PC-9 (cell line): ENCODE results near the gene UNCX. TPM values are rescaled to one million over a fixed set of nuclear protein-coding genes. Genes with fewer than 3 reads are reported as not detected.
"Not testable (repeated sequence)": the region's sequence is repeated elsewhere in the genome, so short reads cannot be mapped to it uniquely, and the experiment has no call there.

Source experiments
- BruUV-seq: library from RNA; stranded (reverse); fragments of 400-500 nt; replicated peaks from 2 replicates; lab custom pipeline; 2021; lab: Mats Ljungman, UMichigan
- CTCF ChIA-PET: fragments of 300-600 bp; sonication (Branson Sonifier 250); formaldehyde crosslinking; loops from one replicate; lab custom pipeline; 2022; ENCODE audit warnings: antibody characterized with exemption; lab: Charles Lee
- POLR2A ChIA-PET: fragments of 300-600 bp; sonication (Branson Sonifier 250); formaldehyde crosslinking; loops from one replicate; lab custom pipeline; 2022; ENCODE audit warnings: antibody characterized with exemption; ENCODE audit not compliant: unreplicated experiment; lab: Charles Lee
- DNase-seq, 2 experiments: peaks; one replicate each; pipeline versions ENCODE4 v3.0.0 to v3.0.0-alpha.2; 2015 to 2022; ENCODE audit warnings: mixed read lengths in 1 of 2
- H2AFZ ChIP-seq: fragments of 200-600 bp; sonication (generic); 2 replicates; pipeline ENCODE4 v1.8.1; 2017; ENCODE audit warnings: antibody characterized with exemption
- H3F3A ChIP-seq: fragments of 200-600 bp; sonication (generic); 2 replicates; pipeline ENCODE4 v1.8.1; 2017; ENCODE audit warnings: antibody characterized with exemption, mild to moderate bottlenecking, low read depth; ENCODE audit not compliant: insufficient read depth
- H3K27ac ChIP-seq: fragments of 200-600 bp; sonication (generic); 2 replicates; pipeline ENCODE4 v1.6.1; 2016; ENCODE audit warnings: mixed run types
- H3K27me3 ChIP-seq: fragments of 200-600 bp; sonication (generic); 2 replicates; pipeline ENCODE4 v1.6.1; 2016; ENCODE audit warnings: low read depth, mixed run types; ENCODE audit not compliant: insufficient read depth
- H3K36me3 ChIP-seq: fragments of 200-600 bp; sonication (generic); 2 replicates; pipeline ENCODE4 v1.6.1; 2016; ENCODE audit warnings: low read depth, mixed run types
- H3K4me1 ChIP-seq: fragments of 200-600 bp; sonication (generic); replicated peaks from 2 replicates; pipeline ENCODE4 v1.6.1; 2016; ENCODE audit warnings: mixed run types; ENCODE audit not compliant: insufficient read depth
- H3K4me2 ChIP-seq: fragments of 200-600 bp; sonication (generic); 2 replicates; pipeline ENCODE4 v1.6.1; 2017; ENCODE audit warnings: mixed run types
- H3K4me3 ChIP-seq: fragments of 200-600 bp; sonication (generic); 2 replicates; pipeline ENCODE4 v1.6.1; 2016; ENCODE audit warnings: mixed run types
- H3K79me2 ChIP-seq: fragments of 200-600 bp; sonication (generic); 2 replicates; pipeline ENCODE4 v1.6.1; 2017; ENCODE audit warnings: low read depth, mixed run types
- H3K9me2 ChIP-seq: fragments of 200-600 bp; sonication (generic); 2 replicates; pipeline ENCODE4 v1.8.1; 2017; ENCODE audit warnings: mild to moderate bottlenecking; ENCODE audit not compliant: insufficient read depth
- H3K9me3 ChIP-seq: fragments of 200-600 bp; sonication (generic); 2 replicates; pipeline ENCODE4 v1.8.1; 2016; ENCODE audit warnings: low read depth; ENCODE audit not compliant: insufficient read depth
- H4K20me1 ChIP-seq: fragments of 200-600 bp; sonication (generic); 2 replicates; pipeline ENCODE4 v1.8.1; 2017; ENCODE audit not compliant: insufficient read depth
- EZH2 ChIP-seq: fragments of 200-600 bp; sonication (generic); IDR thresholded peaks from 2 replicates; pipeline ENCODE4 v1.8.0; 2017; ENCODE audit warnings: antibody characterized with exemption, low read depth
- intact Hi-C: fragments of 100-400 bp; cut with micrococcal nuclease; formaldehyde crosslinking; loops from one replicate; pipeline ENCODE4 v1.10.0; 2022; ENCODE audit not compliant: unreplicated experiment
- total RNA-seq: library from RNA; stranded (reverse); gene quantifications from 2 replicates; pipeline ENCODE4 v1.2.3, GENCODE V29; 2021
- TF ChIP-seq, protein P1 (sequence below): fragments of 200-600 bp; sonication (generic); conservative IDR thresholded peaks from 2 replicates; pipeline ENCODE4 v1.6.1; 2017; ENCODE audit warnings: mixed run types, antibody characterized with exemption, mild to moderate bottlenecking, moderate library complexity

UNCX gene
- total RNA-seq, 1 experiment from 2014 or later: not detected

DNA sequence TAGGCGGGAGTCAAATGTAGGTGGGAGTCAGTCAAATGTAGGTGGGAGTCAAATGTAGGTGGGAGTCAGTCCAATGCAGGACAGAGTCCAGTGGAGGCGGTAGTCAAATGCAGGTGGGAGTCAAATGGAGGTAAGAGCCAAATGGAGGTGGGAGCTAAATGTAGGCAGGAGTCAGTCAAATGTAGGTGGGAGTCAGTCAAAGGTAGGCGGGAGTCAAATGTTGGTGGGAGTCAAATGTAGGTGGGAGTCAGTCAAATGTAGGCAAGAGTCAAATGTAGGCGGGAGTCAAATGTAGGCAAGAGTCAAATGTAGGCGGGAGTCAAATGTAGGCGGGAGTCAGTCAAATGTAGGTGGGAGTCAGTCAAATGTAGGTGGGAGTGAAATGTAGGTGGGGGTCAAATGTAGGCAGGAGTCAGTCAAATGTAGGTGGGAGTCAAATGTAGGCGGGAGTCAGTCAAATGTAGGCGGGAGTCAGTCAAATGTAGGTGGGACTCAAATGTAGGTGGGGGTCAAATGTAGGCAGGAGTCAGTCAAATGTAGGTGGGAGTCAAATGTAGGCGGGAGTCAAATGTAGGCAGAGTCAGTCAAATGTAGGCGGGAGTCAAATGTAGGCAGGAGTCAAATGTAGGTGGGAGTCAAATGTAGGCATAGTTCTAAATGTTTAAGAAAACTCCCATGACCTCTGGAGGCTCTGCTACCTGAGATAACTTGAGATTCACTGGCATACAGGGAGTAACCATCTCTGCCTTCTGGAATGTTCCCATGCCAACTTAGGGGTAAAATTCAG, 42.5 kb upstream of the UNCX start:
- no peak for DNase-seq
- H3K36me3 ChIP-seq: no peaks in the 10 kb centered on the region
- no peak overlapping the region for H3K27ac ChIP-seq
- no peaks in the 10 kb centered on the region for H3F3A ChIP-seq
- H3K4me3 ChIP-seq: no peak overlapping the region
- H3K4me2 ChIP-seq: no peak overlapping the region
- BruUV-seq: no TSS peak
- H3K79me2 ChIP-seq: no peaks in the 10 kb centered on the region
- no peak for TF ChIP-seq EZH2
- TF ChIP-seq, protein P1, sequence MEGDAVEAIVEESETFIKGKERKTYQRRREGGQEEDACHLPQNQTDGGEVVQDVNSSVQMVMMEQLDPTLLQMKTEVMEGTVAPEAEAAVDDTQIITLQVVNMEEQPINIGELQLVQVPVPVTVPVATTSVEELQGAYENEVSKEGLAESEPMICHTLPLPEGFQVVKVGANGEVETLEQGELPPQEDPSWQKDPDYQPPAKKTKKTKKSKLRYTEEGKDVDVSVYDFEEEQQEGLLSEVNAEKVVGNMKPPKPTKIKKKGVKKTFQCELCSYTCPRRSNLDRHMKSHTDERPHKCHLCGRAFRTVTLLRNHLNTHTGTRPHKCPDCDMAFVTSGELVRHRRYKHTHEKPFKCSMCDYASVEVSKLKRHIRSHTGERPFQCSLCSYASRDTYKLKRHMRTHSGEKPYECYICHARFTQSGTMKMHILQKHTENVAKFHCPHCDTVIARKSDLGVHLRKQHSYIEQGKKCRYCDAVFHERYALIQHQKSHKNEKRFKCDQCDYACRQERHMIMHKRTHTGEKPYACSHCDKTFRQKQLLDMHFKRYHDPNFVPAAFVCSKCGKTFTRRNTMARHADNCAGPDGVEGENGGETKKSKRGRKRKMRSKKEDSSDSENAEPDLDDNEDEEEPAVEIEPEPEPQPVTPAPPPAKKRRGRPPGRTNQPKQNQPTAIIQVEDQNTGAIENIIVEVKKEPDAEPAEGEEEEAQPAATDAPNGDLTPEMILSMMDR: no peak
- ChIA-PET POLR2A (no interaction called here), CTCF (no interaction called here)
- H3K4me1 ChIP-seq: no peaks in the 10 kb centered on the region
- no peaks in the 10 kb centered on the region for H3K9me3 ChIP-seq
- peaks cover 89% of the 10 kb centered on the region for H3K27me3 ChIP-seq
- intact Hi-C loops: no loop called here
- H3K9me2 ChIP-seq: no peaks in the 10 kb centered on the region
- H2AFZ ChIP-seq: no peak overlapping the region
- no peaks in the 10 kb centered on the region for H4K20me1 ChIP-seq

DNA sequence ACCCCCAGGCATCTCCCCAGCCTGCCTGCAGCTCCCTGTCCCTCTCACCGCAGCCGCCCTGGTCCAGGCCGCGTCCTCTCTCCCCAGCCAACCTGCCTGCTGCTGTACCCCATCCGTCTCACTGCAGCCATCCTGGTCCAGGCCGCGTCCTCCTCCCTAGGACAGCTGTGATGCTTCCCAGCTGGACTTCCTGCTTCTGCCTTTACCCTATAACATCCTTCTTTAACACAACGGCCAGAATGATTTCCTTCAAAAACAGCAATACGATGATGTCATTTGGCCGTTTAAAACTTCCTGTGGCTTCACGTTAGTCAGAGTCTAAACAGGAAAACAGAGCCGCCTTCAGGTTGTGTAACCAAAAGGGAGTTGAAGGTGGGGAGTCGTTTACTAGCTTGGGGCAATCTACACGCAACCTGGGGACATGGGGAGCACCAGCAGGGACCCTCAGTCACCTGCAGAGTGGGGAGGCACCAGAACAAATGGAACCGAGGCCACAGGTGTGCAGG, 40.4 kb upstream of the UNCX start:
- peaks cover 72% of the 10 kb centered on the region for H3K27me3 ChIP-seq
- intact Hi-C loops: no loop called here
- H4K20me1 ChIP-seq: no peaks in the 10 kb centered on the region
- H3K9me3 ChIP-seq: no peaks in the 10 kb centered on the region
- BruUV-seq: no TSS peak
- H3K4me1 ChIP-seq: no peaks in the 10 kb centered on the region
- no peak overlapping the region for H3K4me2 ChIP-seq
- no peaks in the 10 kb centered on the region for H3K79me2 ChIP-seq
- peaks cover 4% of the 10 kb centered on the region; the same call in 1 of the 2 replicates for H3F3A ChIP-seq
- ChIA-PET CTCF (no interaction called here), POLR2A (no interaction called here)
- H2AFZ ChIP-seq: no peak overlapping the region
- TF ChIP-seq EZH2: no peak
- TF ChIP-seq, protein P1: no peak; the same call in 1 of the 2 replicates
- no peak overlapping the region for H3K4me3 ChIP-seq
- DNase-seq: peak in 1 of 2 experiments; percentile 71
- H3K27ac ChIP-seq: no peak overlapping the region
- H3K9me2 ChIP-seq: no peaks in the 10 kb centered on the region
- H3K36me3 ChIP-seq: no peaks in the 10 kb centered on the region

DNA sequence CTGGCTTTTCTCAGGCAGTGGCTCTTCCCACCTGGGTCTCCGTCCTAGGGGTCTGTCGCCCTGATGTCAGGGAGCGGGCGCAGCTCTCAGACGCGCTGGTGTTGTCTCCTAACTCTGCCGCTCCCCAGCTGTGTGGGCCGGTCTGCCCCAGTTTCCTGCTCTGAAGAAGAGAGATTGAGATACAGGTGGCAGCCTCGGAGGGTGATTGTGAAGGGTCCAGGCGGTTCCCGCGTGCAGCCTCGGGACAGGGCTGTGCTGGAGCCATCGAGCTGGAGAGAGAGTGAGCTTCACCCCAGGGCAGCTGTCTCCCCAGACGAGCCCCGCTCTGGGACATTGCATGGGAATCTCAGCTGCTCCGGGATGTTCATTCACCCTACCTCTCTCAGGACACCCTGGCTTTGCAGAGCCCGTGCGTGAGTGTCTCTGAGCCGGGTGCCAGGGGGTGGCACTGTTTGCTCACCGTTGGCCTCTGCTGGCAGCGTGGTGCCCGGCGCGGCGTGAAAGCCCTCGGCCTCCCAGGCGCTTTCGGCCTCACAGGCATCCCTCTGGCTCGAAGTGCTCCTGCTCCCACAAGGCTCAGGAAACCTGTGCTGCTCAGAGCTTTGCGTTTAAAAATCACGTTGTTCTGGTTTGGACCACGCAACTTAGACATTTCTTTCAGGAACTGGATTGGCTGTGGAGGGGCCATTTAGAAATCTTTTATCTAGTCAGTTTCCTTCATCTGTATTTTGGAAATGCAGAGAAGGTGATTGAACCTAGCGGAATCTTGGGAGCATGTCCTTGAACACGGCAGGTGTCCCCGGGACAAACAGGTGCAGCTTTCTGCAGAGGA, 38.9 kb upstream of the UNCX start:
- ChIA-PET POLR2A (no interaction called here), CTCF (interaction anchor here (0.5 kb wide), 1 partner anchor 1007 kb away, joined by 3 read pairs; no protein-coding TSS in a partner anchor)
- DNase-seq: peak; percentile 54 to 80

DNA sequence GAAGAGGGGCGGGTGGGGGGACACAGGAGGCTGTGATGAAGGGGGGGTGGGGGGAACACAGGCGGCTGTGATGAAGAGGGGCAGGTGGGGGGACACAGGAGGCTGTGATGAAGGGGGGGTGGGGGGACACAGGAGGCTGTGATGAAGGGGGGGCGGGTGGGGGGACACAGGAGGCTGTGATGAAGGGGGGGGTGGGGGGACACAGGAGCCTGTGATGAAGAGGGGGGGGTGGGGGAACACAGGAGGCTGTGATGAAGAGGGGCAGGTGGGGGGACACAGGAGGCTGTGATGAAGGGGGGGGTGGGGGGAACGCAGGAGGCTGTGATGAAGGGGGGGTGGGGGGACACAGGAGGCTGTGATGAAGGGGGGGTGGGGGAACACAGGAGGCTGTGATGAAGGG, 36.2 kb upstream of the UNCX start:
- Histone ChIP-seq H3F3A (peaks cover 20% of the 10 kb centered on the region; the same call in 1 of the 2 replicates), H3K27me3 (peaks cover 49% of the 10 kb centered on the region)
- H2AFZ ChIP-seq, H3K27ac ChIP-seq, H3K9me3 ChIP-seq, H3K9me2 ChIP-seq, POLR2A ChIA-PET, H3K4me2 ChIP-seq, H4K20me1 ChIP-seq, H3K36me3 ChIP-seq, H3K4me3 ChIP-seq, DNase-seq, BruUV-seq, CTCF ChIA-PET, H3K4me1 ChIP-seq, intact Hi-C loops, H3K79me2 ChIP-seq: not testable (repeated sequence)

More for the DNA sequence above, 38.9 kb upstream of the UNCX start:
- intact Hi-C loops: loop anchor here (1.0 to 2.0 kb wide), 4 partner anchors 219 to 280 kb away; no protein-coding TSS in a partner anchor
- Histone ChIP-seq H3K27ac (no peak overlapping the region), H3K36me3 (no peaks in the 10 kb centered on the region), H2AFZ (no peak overlapping the region), H3K79me2 (no peaks in the 10 kb centered on the region), H3F3A (peaks cover 19% of the 10 kb centered on the region; the same call in 1 of the 2 replicates), H3K9me3 (no peaks in the 10 kb centered on the region), H3K9me2 (no peaks in the 10 kb centered on the region), H3K27me3 (peaks cover 57% of the 10 kb centered on the region), H3K4me2 (no peak overlapping the region), H3K4me3 (no peak overlapping the region), H3K4me1 (no peaks in the 10 kb centered on the region), H4K20me1 (no peaks in the 10 kb centered on the region)
- TF ChIP-seq EZH2: no peak
- TF ChIP-seq, protein P1: peak; percentile 76
- no TSS peak for BruUV-seq
